Epithelial cell of esophagus (primary cell): ENCODE data around the gene SMCR8.

Source experiments
- DNase-seq: peaks from one replicate; pipeline ENCODE4 v3.0.0; 2010; ENCODE audit warnings: low read depth
- H3K4me3 ChIP-seq: 2 replicates; pipeline ENCODE4 v1.5.1; 2011; ENCODE audit warnings: mild to moderate bottlenecking, low read length, control low read depth
- TF ChIP-seq, protein P1 (sequence below): IDR thresholded peaks from 2 replicates; pipeline ENCODE4 v1.5.1; 2011; ENCODE audit warnings: low read depth, mild to moderate bottlenecking, low read length, control low read depth, inconsistent platforms; ENCODE audit not compliant: insufficient read depth; ENCODE audit errors: missing control alignments

The SMCR8 gene

DNA sequence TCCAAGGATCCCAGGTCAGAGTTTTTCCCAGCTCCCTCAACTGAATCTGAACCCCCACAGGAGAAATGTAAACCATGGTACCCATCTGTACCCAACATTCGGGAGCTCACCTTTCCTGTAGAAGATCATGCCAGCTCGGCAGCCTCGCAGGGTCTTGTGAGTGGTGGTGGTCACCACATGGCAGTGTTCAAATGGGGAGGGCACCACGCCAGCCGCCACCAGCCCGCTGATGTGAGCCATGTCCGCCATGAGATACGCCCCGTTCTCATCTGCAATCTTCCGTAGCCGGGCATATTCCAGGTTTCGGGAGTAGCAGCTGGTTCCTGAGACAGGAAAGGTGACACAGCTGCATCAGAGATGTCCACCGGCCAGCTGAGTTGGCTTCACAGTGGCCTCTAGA is 24.8 kb downstream of the SMCR8 start:
- TF ChIP-seq, protein P1, sequence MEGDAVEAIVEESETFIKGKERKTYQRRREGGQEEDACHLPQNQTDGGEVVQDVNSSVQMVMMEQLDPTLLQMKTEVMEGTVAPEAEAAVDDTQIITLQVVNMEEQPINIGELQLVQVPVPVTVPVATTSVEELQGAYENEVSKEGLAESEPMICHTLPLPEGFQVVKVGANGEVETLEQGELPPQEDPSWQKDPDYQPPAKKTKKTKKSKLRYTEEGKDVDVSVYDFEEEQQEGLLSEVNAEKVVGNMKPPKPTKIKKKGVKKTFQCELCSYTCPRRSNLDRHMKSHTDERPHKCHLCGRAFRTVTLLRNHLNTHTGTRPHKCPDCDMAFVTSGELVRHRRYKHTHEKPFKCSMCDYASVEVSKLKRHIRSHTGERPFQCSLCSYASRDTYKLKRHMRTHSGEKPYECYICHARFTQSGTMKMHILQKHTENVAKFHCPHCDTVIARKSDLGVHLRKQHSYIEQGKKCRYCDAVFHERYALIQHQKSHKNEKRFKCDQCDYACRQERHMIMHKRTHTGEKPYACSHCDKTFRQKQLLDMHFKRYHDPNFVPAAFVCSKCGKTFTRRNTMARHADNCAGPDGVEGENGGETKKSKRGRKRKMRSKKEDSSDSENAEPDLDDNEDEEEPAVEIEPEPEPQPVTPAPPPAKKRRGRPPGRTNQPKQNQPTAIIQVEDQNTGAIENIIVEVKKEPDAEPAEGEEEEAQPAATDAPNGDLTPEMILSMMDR: no peak
- no peak overlapping the region for H3K4me3 ChIP-seq
- no peak for DNase-seq

DNA sequence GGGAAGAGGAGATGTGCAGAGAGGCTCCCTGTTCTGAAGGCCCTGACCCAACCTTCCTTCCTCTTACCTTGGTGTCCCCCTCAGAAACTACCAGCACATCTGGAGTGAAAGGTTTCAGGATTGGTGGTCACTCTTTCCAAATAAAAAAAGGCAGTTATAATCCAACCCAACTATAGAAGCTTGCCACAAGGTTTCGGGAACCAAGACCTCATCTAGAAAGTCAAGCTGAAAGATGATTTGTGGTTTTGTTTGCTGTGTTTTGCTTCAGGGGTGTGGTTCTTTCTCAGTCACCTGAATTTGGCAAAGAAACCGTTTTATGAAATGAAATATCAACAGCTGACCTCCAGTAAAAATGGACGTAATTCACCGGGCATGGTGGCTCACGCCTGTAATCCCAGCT is 28.9 kb downstream of the SMCR8 start:
- H3K4me3 ChIP-seq: no peak overlapping the region
- DNase-seq: no peak
- TF ChIP-seq, protein P1: no peak

DNA sequence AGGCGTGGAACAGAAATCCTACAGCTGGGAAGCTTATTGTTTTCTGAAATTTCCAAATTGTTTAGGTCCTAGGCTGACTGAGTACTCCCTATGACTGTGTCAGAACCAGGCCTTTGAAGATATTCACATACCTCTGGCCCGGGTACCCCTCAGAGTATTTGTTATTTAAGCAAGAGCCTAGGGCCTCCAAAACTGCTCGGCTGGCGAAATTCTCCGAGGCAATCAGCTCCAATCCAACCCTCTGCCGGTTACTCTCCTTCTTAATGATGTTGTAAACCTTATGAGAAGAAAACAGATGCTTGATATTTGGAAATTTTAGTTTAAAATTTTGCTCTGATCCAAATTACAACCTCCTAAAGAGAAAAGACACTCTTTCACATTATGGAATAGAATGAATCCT is 38.4 kb downstream of the SMCR8 start:
- TF ChIP-seq, protein P1: no peak
- no peak for DNase-seq

DNA sequence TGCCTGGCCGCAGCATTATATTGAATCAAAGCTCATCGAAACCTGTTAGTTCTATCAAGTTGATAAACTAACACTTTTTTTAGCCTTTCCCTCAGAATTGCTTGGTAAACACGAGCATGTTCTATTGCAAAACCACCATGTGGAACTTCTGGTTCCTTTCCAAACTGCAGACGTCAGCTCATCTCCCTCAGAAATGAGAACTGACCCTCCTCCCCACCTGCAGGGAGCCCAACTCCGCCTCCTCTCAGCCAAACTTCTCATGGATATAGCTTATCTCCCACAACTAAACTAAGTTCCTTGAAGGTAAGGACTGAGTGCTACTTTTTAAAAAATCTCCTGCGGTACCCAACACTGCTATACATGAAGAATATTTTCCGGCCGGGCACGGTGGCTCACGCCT is 41.5 kb downstream of the SMCR8 start:
- DNase-seq: no peak
- TF ChIP-seq, protein P1: no peak
- H3K4me3 ChIP-seq: no peak overlapping the region

More for the DNA sequence above, 38.4 kb downstream of the SMCR8 start:
- H3K4me3 ChIP-seq: no peak overlapping the region

DNA sequence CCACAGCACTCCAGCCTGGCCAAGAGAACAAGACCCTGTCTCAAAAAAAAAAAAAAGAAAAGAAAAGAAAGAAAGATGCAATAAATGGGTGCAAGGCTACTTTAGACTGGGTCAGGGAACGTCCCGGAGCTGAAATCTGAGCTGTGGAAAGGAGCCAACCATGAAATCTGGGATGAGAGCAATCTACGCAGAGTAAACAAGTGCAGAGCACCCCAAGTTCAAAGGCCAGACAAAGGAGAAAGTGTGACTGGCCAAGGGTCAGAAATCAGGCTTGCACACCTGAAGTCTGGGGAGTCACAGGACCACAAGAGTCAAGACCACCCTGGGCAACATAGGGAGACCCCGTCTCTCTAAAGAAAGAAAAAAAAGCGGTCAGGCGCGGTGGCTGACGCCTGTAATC is 45.4 kb downstream of the SMCR8 start:
- H3K4me3 ChIP-seq: no peak overlapping the region
- DNase-seq: no peak
- TF ChIP-seq, protein P1: no peak

DNA sequence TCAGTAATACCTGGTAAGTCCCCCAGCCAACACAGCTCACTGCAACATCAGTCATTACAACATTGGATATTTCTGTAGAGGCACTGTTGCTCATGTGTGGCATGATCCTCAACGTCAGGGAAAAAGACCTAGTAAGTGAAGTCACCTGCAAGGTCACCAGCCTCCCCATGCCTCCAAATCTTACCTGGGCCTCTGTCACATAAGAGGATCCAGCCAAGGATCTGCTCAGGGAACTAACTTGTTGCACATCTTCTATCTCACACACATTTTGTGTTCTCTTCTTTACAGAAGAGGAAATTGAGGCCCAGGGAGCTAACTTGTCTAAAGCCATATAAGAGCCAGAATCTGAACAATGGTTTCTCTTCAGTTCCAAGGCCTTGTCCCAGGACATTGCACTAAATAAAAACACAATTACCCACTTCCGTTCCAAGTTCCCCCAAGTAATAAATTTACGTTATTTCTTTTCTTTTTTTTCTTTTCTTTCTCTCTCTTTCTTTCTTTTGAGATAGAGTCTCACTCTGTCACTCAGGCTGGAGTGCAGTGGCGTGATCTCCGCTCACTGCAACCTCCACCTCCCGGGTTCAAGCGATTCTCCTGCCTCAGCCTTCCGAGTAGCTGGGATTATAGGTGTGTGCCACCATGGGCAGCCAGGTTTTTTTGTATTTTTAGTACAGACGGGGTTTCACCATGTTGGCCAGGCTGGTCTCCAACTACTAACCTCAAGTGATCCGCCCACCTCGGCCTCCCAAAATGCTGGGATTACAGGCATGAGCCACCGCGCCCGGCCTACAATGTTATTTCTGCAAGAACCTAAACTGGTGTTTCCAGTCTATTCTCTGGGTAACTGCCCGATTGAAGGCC is 47.0 kb downstream of the SMCR8 start:
- H3K4me3 ChIP-seq: peak overlapping the region; percentile 76
- DNase-seq: no peak
- TF ChIP-seq, protein P1: no peak

DNA sequence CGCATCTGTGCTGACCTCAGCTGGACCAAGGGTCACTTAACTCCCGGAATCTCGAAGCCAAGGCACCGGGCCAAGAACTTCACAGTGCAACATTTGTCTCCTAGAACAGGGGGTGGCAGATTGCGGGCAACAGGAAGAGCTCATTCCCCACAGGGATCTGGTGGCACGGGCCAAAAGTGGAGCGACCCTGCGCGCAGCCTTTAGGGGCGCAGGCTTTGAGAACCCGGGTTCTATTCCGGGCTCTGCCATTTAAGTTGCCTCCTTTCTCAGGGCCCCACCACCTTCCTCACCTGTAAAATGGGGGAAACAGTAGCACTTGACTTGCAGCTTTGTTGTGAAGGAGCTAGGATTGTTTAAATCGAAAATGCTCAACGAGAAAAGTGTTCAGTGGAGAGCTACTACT is 47.6 kb downstream of the SMCR8 start:
- peak; percentile 24 for DNase-seq
- TF ChIP-seq, protein P1: no peak
- peak overlapping the region; percentile 76 for H3K4me3 ChIP-seq
